Upper lobe of left lung (tissue), 6 donors: ENCODE data around the gene KIDINS220. TPM values are rescaled to one million over a fixed set of nuclear protein-coding genes. Genes with fewer than 3 reads are reported as not detected.

Experiments used
- ATAC-seq, 2 donors: fragments of 200-7000 bp; cut with Tn5 transposase; one replicate each; pipeline ENCODE4 v1.9.1; 2022; ENCODE audit warnings: mild to moderate bottlenecking in 2 of 2, moderate library complexity in 2 of 2; ENCODE audit not compliant: low FRiP score in 2 of 2
- DNase-seq, 2 donors: peaks; one replicate each; pipeline ENCODE4 v3.0.0-alpha.2; 2019 to 2020
- H3K27ac ChIP-seq, 4 donors: fragments of 200-600 bp; sonication (generic); one replicate each; pipeline ENCODE4 v1.5.1; 2016 to 2019
- H3K27me3 ChIP-seq, 4 donors: fragments of 200-600 bp; sonication (generic); one replicate each; pipeline ENCODE4 v1.5.1; 2017 to 2019
- H3K36me3 ChIP-seq, 4 donors: fragments of 200-600 bp; sonication (generic); one replicate each; pipeline ENCODE4 v1.5.1; 2016 to 2019
- H3K4me1 ChIP-seq, 4 donors: fragments of 200-600 bp; sonication (generic); one replicate each; pipeline ENCODE4 v1.5.1; 2018 to 2019
- H3K4me3 ChIP-seq, 4 donors: fragments of 200-600 bp; sonication (generic); one replicate each; pipeline ENCODE4 v1.5.1; 2017 to 2019; ENCODE audit warnings: mild to moderate bottlenecking in 2 of 4, moderate library complexity in 1 of 4
- H3K9me3 ChIP-seq, 4 donors: fragments of 200-600 bp; sonication (generic); one replicate each; pipeline ENCODE4 v1.5.1; 2018 to 2019
- EP300 ChIP-seq, 4 donors: sonication (generic); formaldehyde crosslinking; IDR thresholded peaks; one replicate each; pipeline ENCODE4 v1.5.1; 2017; ENCODE audit warnings: antibody characterized with exemption in 4 of 4, control low read depth in 2 of 4
- POLR2A ChIP-seq, 4 donors: fragments of 450-650 bp; IDR thresholded peaks; one replicate each; pipeline ENCODE4 v1.5.1; 2016 to 2017; ENCODE audit warnings: antibody characterized with exemption in 4 of 4, mild to moderate bottlenecking in 2 of 4
- POLR2AphosphoS5 ChIP-seq, 2 donors: sonication (generic); formaldehyde crosslinking; IDR thresholded peaks; one replicate each; pipeline ENCODE4 v1.5.1; 2017; ENCODE audit warnings: antibody characterized with exemption in 2 of 2
- WGBS, 2 donors: methylation state at CpG; one replicate each; pipeline ENCODE4 v1.1.5; 2017 to 2018; 5-methylcytosine and 5-hydroxymethylcytosine counted together
- total RNA-seq, 6 donors: library from RNA; depleted of rRNA in 4 of 6; stranded (reverse); fragments of >200 nt in 4 of 6; gene quantifications; one replicate each; pipeline versions ENCODE4 v1.1.0 to v1.2.1, GENCODE V29; 2016 to 2021
- TF ChIP-seq, protein P1 (sequence below), 6 experiments: fragments of 450-650 bp in 4 of 6; fragments of 200-600 bp in 2 of 6; sonication (generic) in 2 of 6; IDR thresholded peaks; one replicate each; pipeline ENCODE4 v1.5.1; 2016 to 2019; ENCODE audit warnings: antibody characterized with exemption in 6 of 6
- donor health status: DM: no; HTN: no; CAD: no; lungs with moderate emphysema.
- donor health status: DM: no; HTN: yes; CAD: no; lungs with severe emphysema.

The KIDINS220 gene
- total RNA-seq, 6 donors from 2014 or later = 58.2 to 136 (median 69.9) TPM

DNA sequence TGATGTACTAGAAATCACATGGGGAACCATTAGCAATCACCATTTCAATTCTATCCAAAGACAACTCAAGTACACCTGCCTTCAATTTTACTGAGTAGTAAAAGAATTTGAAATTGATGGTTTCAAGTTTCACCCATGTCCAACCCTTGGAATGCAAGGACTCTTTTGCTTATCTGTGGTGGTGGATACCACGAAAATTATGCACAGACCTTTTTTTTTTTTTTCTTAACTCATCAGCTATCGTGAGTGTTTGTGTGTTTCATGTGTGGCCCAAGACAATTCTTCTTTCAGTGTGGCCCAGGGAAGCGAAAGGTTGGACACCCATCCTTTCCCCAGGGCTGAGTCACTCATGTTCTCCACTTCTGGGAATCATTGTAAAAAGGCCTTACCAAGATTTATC is 132.5 kb downstream of the KIDINS220 start:
- no peak for DNase-seq
- WGBS, 2 donors = 70 to 74% methylated on average over 3 of the region's 3 CpGs
- Histone ChIP-seq H3K27me3 (no peaks in the 10 kb centered on the region), H3K9me3 (no peaks in the 10 kb centered on the region), H3K4me3 (no peak overlapping the region), H3K36me3 (no peaks in the 10 kb centered on the region), H3K27ac (no peak overlapping the region), H3K4me1 (no peaks in the 10 kb centered on the region)
- no peak for ATAC-seq
- TF ChIP-seq, protein P1, sequence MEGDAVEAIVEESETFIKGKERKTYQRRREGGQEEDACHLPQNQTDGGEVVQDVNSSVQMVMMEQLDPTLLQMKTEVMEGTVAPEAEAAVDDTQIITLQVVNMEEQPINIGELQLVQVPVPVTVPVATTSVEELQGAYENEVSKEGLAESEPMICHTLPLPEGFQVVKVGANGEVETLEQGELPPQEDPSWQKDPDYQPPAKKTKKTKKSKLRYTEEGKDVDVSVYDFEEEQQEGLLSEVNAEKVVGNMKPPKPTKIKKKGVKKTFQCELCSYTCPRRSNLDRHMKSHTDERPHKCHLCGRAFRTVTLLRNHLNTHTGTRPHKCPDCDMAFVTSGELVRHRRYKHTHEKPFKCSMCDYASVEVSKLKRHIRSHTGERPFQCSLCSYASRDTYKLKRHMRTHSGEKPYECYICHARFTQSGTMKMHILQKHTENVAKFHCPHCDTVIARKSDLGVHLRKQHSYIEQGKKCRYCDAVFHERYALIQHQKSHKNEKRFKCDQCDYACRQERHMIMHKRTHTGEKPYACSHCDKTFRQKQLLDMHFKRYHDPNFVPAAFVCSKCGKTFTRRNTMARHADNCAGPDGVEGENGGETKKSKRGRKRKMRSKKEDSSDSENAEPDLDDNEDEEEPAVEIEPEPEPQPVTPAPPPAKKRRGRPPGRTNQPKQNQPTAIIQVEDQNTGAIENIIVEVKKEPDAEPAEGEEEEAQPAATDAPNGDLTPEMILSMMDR (IDR thresholded peaks at IDR 0.05) = no peak
- TF ChIP-seq POLR2A (IDR thresholded peaks at IDR 0.05) = no peak
- TF ChIP-seq POLR2AphosphoS5 (IDR thresholded peaks at IDR 0.05) = no peak
- TF ChIP-seq EP300 (IDR thresholded peaks at IDR 0.05) = no peak

DNA sequence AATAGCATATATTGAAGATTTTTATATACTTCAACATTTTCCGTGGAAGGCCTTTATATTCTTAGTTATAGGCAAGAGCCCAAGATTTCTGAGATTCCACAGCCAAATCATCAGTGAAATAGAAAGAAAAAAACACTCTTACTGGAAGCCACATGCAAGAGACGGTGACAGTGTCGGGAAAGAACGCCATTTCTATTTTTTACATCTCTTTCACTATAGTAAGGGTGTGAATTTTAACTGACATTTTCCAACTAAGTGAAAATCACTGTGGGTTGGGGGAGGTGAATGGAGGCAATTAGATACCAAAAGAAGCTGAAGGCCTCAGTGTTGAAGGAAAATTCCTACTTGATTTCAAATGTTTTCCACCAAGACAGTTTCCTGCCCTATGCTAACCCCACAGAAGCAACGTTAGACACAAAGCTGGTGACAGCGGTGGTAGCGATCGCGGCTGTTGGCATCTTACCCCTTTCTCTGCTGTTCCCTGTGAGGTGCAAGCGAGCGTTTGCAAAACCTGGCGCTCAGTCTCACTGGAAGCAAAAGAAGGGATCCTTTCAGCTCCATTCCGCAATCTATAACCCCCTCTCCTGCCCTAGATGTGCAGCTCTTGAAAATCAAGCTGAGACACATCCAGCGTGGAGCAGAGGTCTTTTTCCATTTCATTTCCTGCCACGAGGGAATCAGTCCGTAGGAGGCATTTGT is 135.6 kb downstream of the KIDINS220 start:
- no peak for TF ChIP-seq POLR2AphosphoS5 (IDR thresholded peaks at IDR 0.05)
- TF ChIP-seq, protein P1 (IDR thresholded peaks at IDR 0.05) = no peak
- no peak for TF ChIP-seq EP300 (IDR thresholded peaks at IDR 0.05)
- TF ChIP-seq POLR2A (IDR thresholded peaks at IDR 0.05) = no peak
- Histone ChIP-seq H3K9me3 (no peaks in the 10 kb centered on the region), H3K27me3 (no peaks in the 10 kb centered on the region), H3K4me1 (no peaks in the 10 kb centered on the region), H3K4me3 (no peak overlapping the region), H3K36me3 (no peaks in the 10 kb centered on the region), H3K27ac (no peak overlapping the region)
- 83 to 84% methylated on average over 16 of the region's 16 CpGs for WGBS, 2 donors
- ATAC-seq (no peak), DNase-seq (no peak)

DNA sequence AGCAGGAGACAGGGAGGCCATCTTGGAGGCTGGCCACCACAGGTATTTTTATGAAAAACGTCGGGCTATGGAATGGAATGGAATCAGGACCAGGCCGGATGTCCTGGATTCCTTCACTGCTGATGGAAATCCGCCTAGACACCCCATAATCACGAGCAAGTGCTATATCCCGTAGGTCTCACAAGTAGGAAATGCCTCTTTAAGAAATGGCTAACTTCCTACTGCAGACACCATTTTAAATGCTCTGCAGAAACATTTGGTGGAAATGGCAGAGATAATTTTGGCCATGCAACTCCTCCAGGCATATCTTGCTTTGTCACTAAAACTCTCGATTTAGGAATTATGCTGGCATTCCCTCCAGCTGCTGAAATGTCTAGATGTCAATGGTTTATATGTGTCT is 137.6 kb downstream of the KIDINS220 start:
- no peaks in the 10 kb centered on the region for H3K27me3 ChIP-seq
- no peaks in the 10 kb centered on the region for H3K9me3 ChIP-seq
- H3K4me1 ChIP-seq = no peaks in the 10 kb centered on the region
- TF ChIP-seq POLR2A (IDR thresholded peaks at IDR 0.05) (no peak), EP300 (IDR thresholded peaks at IDR 0.05) (no peak), POLR2AphosphoS5 (IDR thresholded peaks at IDR 0.05) (no peak)
- TF ChIP-seq, protein P1 (IDR thresholded peaks at IDR 0.05) = no peak
- no peak for ATAC-seq
- no peaks in the 10 kb centered on the region for H3K36me3 ChIP-seq
- 89 to 91% methylated on average over 7 of the region's 7 CpGs for WGBS, 2 donors
- H3K27ac ChIP-seq = no peak overlapping the region
- no peak overlapping the region for H3K4me3 ChIP-seq
- DNase-seq = no peak

DNA sequence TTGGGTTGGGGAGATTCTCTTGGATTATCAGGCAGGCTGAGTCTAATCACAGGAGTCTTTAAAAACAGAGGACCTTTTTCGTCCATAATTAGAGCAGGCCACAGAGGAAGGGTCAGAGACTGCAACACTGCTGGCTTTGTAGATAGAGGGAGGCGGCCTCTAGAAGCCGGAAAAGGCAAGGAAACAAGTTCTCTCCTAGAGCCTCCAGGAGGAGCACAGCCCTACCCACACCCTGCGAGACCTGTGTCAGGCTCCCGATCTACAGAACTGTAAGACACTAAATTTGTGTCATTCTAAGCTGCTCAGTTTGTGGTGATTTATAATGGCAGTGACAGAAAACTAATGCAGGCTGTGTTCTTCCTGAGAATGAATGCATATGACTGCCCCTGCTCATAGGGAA is 140.2 kb downstream of the KIDINS220 start:
- no peak for DNase-seq
- H3K27me3 ChIP-seq = peaks cover 0 to 3% (median 0%) of the 10 kb centered on the region in 4 donors
- H3K4me1 ChIP-seq = peaks cover 0 to 11% (median 5%) of the 10 kb centered on the region in 4 donors
- no peak overlapping the region for H3K27ac ChIP-seq
- no peaks in the 10 kb centered on the region for H3K36me3 ChIP-seq
- TF ChIP-seq EP300 (IDR thresholded peaks at IDR 0.05) (no peak), POLR2A (IDR thresholded peaks at IDR 0.05) (no peak), POLR2AphosphoS5 (IDR thresholded peaks at IDR 0.05) (no peak)
- TF ChIP-seq, protein P1 (IDR thresholded peaks at IDR 0.05) = no peak
- 90 to 91% methylated on average over 5 of the region's 5 CpGs for WGBS, 2 donors
- ATAC-seq = no peak
- H3K9me3 ChIP-seq = no peaks in the 10 kb centered on the region
- H3K4me3 ChIP-seq = no peak overlapping the region

DNA sequence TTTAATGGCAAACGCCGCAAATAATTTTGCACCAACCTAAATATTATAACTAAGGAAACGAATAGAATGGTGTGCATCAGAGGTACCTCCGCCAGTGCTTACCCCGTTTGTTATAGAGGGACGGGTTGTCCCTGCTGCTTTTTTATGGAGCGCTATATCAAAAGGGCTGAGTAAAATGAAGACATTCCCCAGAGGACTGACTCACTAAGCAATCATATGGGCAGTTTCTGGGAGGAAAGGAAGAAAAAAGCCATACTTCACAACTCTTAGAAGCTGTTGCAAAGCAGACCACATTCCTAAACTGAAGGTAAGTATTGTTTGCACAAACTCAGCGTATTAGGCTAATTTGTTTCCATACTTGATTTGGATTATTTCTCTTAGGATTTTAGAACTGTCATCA is 142.7 kb downstream of the KIDINS220 start:
- H3K4me3 ChIP-seq = no peak overlapping the region
- H3K36me3 ChIP-seq = no peaks in the 10 kb centered on the region
- DNase-seq (no peak), ATAC-seq (no peak)
- peaks cover 0 to 3% (median 0%) of the 10 kb centered on the region in 4 donors for H3K27me3 ChIP-seq
- no peak overlapping the region for H3K27ac ChIP-seq
- no peak for TF ChIP-seq POLR2A (IDR thresholded peaks at IDR 0.05)
- TF ChIP-seq POLR2AphosphoS5 (IDR thresholded peaks at IDR 0.05) = no peak
- TF ChIP-seq, protein P1 (IDR thresholded peaks at IDR 0.05) = no peak
- no peak for TF ChIP-seq EP300 (IDR thresholded peaks at IDR 0.05)
- H3K9me3 ChIP-seq = no peaks in the 10 kb centered on the region
- WGBS, 2 donors = 74 to 87% methylated on average over 8 of the region's 8 CpGs
- peaks cover 0 to 11% (median 5%) of the 10 kb centered on the region in 4 donors for H3K4me1 ChIP-seq
